ENCODE data around the gene NSF. TPM values are rescaled to one million over a fixed set of nuclear protein-coding genes. Genes with fewer than 3 reads are reported as not detected.

Gene NSF
- total and polyA plus RNA-seq, 10 of the 15 experiments (the other 5 are each of a cell fraction or from before 2014, with no cell fraction given), result 6.8 to 25.6 (median 16.8) TPM

DNA sequence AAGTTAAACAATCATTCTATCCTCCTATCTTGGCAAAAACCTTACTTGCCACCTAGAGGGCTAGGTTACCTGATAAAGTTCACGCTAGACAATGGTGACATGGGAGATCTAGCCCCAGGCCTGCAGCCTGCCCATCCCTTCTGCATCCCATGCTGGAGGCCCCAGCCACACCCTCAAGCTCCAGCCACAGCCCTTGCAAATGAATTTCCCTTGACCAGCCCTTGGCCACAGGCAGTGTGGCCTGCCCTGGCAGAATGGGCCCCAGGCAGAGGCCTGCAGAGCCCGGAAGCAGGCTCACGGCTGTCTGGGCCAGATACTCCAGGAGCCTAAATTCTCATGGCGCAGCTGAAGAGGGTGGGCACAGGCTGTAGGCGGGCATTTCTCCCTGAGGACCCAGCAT is 213.1 kb downstream of the NSF start:
- Histone ChIP-seq H3K36me3 (ENCODE audit: control insufficient read depth in 2 of 2, insufficient read depth in 2 of 2, low read length in 1 of 2) (no peaks in the 10 kb centered on the region), H4K20me1 (ENCODE audit: control insufficient read depth, insufficient read depth) (no peaks in the 10 kb centered on the region), H3K27ac (ENCODE audit: control insufficient read depth, insufficient read depth) (no peak overlapping the region), H2AFZ (ENCODE audit: control insufficient read depth, low read depth, low read length) (no peak overlapping the region), H3K79me2 (ENCODE audit: control insufficient read depth, insufficient read depth, low read length) (no peaks in the 10 kb centered on the region), H3K4me2 (ENCODE audit: control insufficient read depth, insufficient read depth) (no peak overlapping the region), H3K4me3 (no peak overlapping the region), H3K9me3 (replicated peaks; ENCODE audit: control insufficient read depth, insufficient read depth, low read length) (no peaks in the 10 kb centered on the region), H3K27me3 (replicated peaks in 1 of 2; ENCODE audit: control insufficient read depth in 2 of 2, insufficient read depth in 2 of 2, low read length in 1 of 2) (no peaks in the 10 kb centered on the region; a peak in 1 of 4 replicates), H3K9ac (ENCODE audit: control insufficient read depth, insufficient read depth, low read length) (no peak overlapping the region), H3K4me1 (ENCODE audit: control insufficient read depth, insufficient read depth, low read length) (no peaks in the 10 kb centered on the region)
- WGBS (ENCODE audit: insufficient coverage, insufficient replicate concordance, low lambda C conversion rate, missing lambda C conversion rate), result 69% methylated on average over 5 of the region's 5 CpGs
- in situ Hi-C loops (cut with MboI) (no loop called here), intact Hi-C loops (cut with micrococcal nuclease; ENCODE audit: unreplicated experiment) (no loop called here)
- no TSS peak for BruUV-seq (replicated peaks)
- FAIRE-seq (no peak), DNase-seq (ENCODE audit: low read depth, low spot score) (no peak), ATAC-seq (no peak)
- CTCF ChIA-PET, result no interaction called here
- RAD21 ChIA-PET (ENCODE audit: unreplicated experiment), result no interaction called here
- POLR2A ChIA-PET, result no interaction called here
- SMC1A ChIA-PET (ENCODE audit: uncharacterized antibody, unreplicated experiment), result no interaction called here
- TF ChIP-seq MEF2A (IDR thresholded peaks at IDR 0.05; ENCODE audit: insufficient read depth, low read depth, low read length) (no peak), HDGF (IDR thresholded peaks at IDR 0.05) (no peak), BRCA1 (IDR thresholded peaks at IDR 0.05; ENCODE audit: low read depth, low read length) (no peak), MYB (IDR thresholded peaks at IDR 0.05; ENCODE audit: borderline replicate concordance, low read depth, low read length) (no peak), POLR2AphosphoS5 (IDR thresholded peaks at IDR 0.05; ENCODE audit: low read length) (no peak), MEF2B (IDR thresholded peaks at IDR 0.05; ENCODE audit: partially characterized antibody, poor library complexity, severe bottlenecking) (no peak), TCF12 (IDR thresholded peaks at IDR 0.05; ENCODE audit: low read depth, low read length) (no peak), NR2C1 (IDR thresholded peaks at IDR 0.05) (no peak), ZNF217 (IDR thresholded peaks at IDR 0.05) (no peak), SPI1 (IDR thresholded peaks at IDR 0.05; ENCODE audit: borderline replicate concordance, insufficient read depth, low read depth, low read length) (no peak)
- TF ChIP-seq, protein P1, sequence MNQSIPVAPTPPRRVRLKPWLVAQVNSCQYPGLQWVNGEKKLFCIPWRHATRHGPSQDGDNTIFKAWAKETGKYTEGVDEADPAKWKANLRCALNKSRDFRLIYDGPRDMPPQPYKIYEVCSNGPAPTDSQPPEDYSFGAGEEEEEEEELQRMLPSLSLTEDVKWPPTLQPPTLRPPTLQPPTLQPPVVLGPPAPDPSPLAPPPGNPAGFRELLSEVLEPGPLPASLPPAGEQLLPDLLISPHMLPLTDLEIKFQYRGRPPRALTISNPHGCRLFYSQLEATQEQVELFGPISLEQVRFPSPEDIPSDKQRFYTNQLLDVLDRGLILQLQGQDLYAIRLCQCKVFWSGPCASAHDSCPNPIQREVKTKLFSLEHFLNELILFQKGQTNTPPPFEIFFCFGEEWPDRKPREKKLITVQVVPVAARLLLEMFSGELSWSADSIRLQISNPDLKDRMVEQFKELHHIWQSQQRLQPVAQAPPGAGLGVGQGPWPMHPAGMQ (IDR thresholded peaks at IDR 0.05; ENCODE audit: borderline replicate concordance), result no peak
- TF ChIP-seq, protein P2, sequence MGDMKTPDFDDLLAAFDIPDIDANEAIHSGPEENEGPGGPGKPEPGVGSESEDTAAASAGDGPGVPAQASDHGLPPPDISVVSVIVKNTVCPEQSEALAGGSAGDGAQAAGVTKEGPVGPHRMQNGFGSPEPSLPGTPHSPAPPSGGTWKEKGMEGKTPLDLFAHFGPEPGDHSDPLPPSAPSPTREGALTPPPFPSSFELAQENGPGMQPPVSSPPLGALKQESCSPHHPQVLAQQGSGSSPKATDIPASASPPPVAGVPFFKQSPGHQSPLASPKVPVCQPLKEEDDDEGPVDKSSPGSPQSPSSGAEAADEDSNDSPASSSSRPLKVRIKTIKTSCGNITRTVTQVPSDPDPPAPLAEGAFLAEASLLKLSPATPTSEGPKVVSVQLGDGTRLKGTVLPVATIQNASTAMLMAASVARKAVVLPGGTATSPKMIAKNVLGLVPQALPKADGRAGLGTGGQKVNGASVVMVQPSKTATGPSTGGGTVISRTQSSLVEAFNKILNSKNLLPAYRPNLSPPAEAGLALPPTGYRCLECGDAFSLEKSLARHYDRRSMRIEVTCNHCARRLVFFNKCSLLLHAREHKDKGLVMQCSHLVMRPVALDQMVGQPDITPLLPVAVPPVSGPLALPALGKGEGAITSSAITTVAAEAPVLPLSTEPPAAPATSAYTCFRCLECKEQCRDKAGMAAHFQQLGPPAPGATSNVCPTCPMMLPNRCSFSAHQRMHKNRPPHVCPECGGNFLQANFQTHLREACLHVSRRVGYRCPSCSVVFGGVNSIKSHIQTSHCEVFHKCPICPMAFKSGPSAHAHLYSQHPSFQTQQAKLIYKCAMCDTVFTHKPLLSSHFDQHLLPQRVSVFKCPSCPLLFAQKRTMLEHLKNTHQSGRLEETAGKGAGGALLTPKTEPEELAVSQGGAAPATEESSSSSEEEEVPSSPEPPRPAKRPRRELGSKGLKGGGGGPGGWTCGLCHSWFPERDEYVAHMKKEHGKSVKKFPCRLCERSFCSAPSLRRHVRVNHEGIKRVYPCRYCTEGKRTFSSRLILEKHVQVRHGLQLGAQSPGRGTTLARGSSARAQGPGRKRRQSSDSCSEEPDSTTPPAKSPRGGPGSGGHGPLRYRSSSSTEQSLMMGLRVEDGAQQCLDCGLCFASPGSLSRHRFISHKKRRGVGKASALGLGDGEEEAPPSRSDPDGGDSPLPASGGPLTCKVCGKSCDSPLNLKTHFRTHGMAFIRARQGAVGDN (IDR thresholded peaks at IDR 0.05), result no peak
- TF ChIP-seq, protein P3, sequence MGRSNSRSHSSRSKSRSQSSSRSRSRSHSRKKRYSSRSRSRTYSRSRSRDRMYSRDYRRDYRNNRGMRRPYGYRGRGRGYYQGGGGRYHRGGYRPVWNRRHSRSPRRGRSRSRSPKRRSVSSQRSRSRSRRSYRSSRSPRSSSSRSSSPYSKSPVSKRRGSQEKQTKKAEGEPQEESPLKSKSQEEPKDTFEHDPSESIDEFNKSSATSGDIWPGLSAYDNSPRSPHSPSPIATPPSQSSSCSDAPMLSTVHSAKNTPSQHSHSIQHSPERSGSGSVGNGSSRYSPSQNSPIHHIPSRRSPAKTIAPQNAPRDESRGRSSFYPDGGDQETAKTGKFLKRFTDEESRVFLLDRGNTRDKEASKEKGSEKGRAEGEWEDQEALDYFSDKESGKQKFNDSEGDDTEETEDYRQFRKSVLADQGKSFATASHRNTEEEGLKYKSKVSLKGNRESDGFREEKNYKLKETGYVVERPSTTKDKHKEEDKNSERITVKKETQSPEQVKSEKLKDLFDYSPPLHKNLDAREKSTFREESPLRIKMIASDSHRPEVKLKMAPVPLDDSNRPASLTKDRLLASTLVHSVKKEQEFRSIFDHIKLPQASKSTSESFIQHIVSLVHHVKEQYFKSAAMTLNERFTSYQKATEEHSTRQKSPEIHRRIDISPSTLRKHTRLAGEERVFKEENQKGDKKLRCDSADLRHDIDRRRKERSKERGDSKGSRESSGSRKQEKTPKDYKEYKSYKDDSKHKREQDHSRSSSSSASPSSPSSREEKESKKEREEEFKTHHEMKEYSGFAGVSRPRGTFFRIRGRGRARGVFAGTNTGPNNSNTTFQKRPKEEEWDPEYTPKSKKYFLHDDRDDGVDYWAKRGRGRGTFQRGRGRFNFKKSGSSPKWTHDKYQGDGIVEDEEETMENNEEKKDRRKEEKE (IDR thresholded peaks at IDR 0.05), result no peak
- TF ChIP-seq, protein P4, sequence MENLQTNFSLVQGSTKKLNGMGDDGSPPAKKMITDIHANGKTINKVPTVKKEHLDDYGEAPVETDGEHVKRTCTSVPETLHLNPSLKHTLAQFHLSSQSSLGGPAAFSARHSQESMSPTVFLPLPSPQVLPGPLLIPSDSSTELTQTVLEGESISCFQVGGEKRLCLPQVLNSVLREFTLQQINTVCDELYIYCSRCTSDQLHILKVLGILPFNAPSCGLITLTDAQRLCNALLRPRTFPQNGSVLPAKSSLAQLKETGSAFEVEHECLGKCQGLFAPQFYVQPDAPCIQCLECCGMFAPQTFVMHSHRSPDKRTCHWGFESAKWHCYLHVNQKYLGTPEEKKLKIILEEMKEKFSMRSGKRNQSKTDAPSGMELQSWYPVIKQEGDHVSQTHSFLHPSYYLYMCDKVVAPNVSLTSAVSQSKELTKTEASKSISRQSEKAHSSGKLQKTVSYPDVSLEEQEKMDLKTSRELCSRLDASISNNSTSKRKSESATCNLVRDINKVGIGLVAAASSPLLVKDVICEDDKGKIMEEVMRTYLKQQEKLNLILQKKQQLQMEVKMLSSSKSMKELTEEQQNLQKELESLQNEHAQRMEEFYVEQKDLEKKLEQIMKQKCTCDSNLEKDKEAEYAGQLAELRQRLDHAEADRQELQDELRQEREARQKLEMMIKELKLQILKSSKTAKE (IDR thresholded peaks at IDR 0.05; ENCODE audit: low read depth, poor library complexity, severe bottlenecking), result no peak

Data from GM12878 (cell line).